Stimulated activated CD4-positive, alpha-beta T cell treated with anti-CD3 and anti-CD28 coated beads, Interleukin-12 subunit alpha, Interleukin-12 subunit beta, amount 100 ng/mL, for 24 hours (primary cell): ENCODE measurements around the gene TRAF3IP1.
"Not testable (repeated sequence)": the region's sequence is repeated elsewhere in the genome, so short reads cannot be mapped to it uniquely, and the experiment has no call there.

Source experiments
- DNase-seq, 2 experiments: peaks; one replicate each; pipeline ENCODE4 v3.0.0-alpha.2; 2020; ENCODE audit warnings: low read depth in 2 of 2

Gene TRAF3IP1

DNA sequence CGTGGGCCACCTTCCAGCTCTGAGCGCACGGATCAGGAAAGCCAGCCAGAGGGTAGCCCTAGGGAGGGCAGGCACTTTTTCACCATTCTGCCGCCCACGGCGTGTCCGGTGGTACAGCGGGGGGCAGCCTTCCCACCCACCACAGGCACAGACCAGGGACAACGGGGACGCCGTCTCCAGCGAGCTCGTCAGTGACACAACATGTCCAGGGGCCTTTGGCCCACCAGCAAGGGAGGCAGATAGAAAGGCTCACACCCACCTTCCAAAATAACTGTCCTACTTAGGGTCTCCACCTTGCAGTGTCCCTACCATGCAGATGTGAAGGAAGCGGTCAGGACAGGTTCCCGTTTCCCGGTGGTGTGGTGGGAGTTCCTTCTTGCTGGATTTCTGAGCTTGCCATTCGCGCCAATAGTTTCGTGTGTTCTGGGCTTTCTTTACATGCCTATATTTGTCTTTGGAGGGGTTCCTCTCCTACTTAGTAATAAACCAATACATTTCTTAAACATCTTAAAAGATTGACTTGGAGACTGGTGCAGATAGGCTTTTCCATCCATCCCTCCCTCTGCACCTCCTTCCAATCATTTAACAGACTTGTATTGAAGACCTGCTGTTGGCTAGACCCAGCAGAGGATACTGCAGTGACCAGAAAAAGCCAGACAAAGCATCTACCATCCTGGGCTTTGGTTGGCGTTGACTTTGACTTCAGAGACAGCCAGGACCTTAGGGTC is 107.3 kb downstream of the TRAF3IP1 start:
- DNase-seq: peak in 1 of 2 experiments; percentile 6

DNA sequence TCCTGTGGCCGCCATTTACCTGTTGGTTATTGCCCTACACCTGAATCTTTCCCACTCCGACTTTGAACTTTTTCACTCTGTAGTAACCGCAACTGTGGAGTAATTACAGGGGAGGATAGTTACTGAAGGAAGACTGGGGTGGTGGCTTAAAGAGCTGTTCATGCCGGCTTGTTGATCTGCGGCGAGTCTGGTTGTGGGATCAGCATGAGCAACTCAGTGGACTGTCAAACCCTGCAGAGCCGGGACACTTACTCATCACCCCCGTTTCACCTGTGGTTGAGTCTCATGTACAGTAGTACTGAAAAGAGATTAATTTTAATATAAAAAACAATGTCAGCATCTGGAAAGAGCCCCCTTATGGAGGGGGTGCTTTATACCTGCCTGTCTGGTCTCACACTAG is 108.5 kb downstream of the TRAF3IP1 start:
- DNase-seq: no peak

- no peak for DNase-seq
These were observed 110.5 kb downstream of the TRAF3IP1 start for GRCh38 chr2:238430781-238431180.

DNA sequence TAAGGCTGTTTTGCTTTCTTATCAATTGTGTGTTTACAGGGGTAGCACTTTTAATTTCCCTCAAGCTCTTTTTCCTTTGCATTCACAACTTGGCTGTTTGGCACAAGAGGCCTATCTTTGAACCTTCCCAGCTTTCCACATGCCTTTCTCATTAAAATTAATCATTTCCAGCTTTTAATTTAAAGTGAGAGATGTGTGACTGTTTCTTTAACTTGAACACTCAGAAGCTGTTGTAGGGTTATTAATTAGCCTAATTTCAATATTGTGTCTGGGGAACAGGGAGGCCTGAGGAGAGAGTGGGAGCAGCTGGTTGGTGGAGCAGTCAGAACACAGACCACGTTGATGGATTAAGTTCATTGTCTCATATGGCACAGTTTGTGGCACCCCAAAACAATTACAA is 111.1 kb downstream of the TRAF3IP1 start:
- no peak for DNase-seq

GRCh38 chr2:238433300-238433915 is 113.1 kb downstream of the TRAF3IP1 start:
- no peak for DNase-seq

- no peak for DNase-seq
These were observed 113.9 kb downstream of the TRAF3IP1 start for GRCh38 chr2:238433941-238434845.

GRCh38 chr2:238434846-238435751 is 114.8 kb downstream of the TRAF3IP1 start:
- DNase-seq: no peak

- no peak for DNase-seq
These were observed 115.4 kb downstream of the TRAF3IP1 start for GRCh38 chr2:238435752-238436096.

DNA sequence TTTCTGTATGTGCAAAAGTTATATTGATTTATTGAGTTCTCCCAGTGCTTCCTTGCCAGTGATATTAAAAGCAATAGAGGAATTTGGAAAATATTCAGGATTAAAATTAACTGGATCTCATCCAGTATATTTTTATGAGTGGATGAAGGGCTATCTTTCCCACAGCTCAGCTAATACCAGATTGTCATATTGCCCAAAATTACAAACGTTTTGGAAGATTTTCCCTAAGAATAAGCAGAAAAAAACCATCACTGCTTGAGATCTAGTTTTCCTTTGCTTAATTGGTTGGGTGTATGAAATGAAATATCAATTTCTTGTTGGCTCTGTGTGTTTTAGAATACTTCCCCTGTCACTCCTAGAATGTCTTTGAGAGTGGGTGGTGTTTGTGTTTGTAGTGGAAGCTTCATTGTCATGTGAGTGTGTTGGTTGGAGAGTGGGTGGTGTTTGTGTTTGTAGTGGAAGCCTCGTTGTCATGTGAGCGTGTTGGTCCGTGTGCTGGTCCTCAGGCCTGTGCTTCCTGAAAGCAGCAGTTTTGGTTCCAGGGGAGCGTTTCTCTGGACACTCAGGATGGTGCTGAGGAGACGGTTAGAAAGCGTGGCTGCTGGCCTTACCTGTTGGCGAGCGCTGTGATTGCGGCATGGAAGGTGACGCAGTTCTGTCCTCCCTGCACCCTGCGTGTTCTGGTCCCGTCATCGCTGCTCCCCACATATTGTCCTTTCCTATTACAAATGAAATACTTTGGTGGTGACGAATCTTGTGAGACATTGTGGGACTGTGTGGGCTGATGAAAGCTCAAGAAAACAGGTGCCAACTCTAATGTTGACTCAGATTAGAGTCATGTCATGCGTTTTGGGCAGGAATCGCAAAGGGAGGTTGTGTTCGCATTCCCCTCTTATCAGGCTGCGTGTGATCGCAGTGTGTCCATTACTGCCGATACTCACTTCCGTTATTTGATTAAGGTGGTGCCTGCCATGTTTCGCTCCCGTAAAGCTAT is 118.8 kb downstream of the TRAF3IP1 start:
- DNase-seq: peak; percentile 42 to 54

- DNase-seq: no peak
These were observed 119.6 kb downstream of the TRAF3IP1 start for GRCh38 chr2:238439917-238440316.

- DNase-seq: no peak
These were observed 120.0 kb downstream of the TRAF3IP1 start for GRCh38 chr2:238440331-238440730.

DNA sequence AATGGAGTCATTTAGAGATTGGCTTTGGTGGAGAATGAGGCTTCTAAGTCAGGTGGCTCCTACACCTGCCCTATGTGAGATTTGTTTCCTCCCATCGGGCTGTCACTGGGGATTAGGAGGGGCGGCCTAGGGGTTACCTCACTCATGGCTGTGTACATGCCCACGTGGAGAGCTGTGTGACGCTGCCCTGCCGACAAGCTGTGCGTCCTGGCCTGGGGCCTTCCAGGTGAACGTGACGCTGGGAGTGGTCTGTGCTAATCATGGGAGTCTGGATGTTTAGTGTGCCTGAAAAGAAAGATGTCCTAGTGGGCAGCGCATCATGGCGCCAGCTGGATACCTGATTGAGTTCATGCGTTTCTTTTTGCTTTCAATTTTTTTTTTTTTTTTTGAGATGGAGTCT is 120.4 kb downstream of the TRAF3IP1 start:
- DNase-seq: no peak

DNA sequence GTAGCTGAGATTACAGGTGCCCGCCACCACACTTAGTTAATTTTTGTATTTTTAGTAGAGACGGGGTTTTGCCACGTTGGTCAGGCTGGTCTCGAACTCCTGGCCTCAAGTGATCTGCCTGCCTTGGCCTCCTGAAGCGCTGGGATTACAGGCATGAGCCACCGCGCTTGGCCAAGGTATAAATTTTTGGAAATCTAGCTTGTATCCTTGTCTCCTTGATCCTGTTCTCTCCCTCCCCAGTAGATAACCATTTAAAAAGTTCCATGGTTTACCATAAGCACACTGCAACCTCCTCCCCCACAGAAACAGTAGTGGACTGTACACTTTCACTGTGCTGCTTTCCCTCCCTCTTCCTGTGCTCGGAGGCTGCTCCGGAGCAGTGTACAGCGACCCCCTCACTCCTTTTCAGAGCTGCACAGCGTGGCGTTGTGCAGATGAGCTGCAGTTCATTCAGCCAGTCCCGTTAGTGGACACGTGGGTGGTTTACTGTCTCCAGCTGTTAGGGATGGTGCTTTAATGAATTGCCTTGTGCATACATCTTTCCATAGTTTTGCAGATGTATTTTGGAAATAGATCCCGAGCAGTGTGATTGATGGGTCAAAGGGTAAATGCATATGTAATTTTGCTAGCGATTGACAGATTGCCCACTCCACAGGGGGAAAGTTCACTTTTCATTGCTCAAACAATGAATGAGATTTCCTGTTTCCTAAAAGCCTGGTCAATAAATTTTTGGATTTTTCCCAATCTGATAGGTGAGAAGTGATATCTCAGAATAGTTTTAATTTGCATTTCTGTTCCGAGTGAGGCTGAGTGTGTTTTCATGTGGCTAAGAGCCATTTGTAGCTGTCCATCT is 121.2 kb downstream of the TRAF3IP1 start:
- DNase-seq: no peak

- DNase-seq: not testable (repeated sequence)
These were observed 121.9 kb downstream of the TRAF3IP1 start for GRCh38 chr2:238442257-238442656.

DNA sequence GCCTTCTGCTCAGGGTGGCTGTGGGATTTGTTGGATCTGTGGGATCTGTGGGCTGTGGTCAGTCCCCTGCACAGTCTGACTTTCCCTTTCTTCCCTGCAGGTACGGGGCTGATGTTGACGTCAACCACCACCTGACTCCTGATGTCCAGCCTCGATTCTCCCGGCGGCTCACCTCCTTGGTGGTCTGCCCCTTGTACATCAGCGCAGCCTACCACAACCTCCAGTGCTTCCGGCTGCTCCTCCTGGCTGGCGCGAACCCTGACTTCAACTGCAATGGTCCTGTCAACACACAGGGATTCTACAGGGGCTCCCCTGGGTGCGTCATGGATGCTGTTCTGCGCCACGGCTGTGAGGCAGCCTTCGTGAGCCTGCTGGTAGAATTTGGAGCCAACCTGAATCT is 123.9 kb downstream of the TRAF3IP1 start:
- no peak for DNase-seq

DNA sequence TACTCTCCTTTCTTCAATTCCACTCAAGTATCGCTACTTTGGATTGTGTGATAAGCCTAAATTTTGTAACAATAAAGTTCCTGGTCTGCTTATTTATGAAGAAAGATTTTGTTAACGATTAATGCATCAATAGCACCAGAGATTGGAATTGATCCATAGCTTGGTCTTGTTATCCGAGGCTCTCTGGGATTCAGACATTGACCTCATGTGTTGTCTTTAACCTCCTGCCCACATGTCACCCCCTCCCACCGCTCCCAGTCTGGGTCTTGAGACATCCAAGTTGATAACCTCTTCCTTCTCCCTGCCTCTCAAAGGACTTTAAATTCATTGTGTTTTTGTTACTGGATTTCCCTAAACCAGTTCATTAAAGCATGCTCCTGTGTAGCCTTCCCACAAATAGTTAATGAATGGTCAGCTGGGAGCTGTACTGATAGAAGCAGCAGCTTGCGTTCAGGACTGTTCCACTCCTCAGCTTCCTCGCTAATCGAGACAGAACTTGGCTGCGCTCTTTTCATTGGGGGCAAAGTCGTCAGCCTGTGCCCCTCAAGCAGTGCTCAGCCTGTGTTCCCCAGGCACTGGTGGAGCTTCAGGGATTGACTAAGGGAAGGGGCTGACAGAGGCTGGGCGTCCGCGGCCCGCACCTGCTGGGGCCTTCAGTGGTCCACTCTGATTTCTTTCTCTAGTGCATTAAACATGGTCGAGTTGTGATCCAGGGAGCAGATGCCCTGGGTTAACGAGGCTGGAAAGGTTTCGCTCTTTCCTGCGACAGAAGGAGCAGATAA is 125.3 kb downstream of the TRAF3IP1 start:
- DNase-seq: no peak

- DNase-seq: no peak
These were observed 126.1 kb downstream of the TRAF3IP1 start for GRCh38 chr2:238446371-238446770.
